Myocyte (in vitro differentiated cells): Measurements from ENCODE around the gene RPRD1B. TPM values are rescaled to one million over a fixed set of nuclear protein-coding genes. Genes with fewer than 3 reads are reported as not detected.
A peak's percentile ranks its signal among the peaks of the same experiment; 100 is the strongest.
"Not testable (repeated sequence)": the region's sequence is repeated elsewhere in the genome, so short reads cannot be mapped to it uniquely, and the experiment has no call there.

Experiments used
- DNase-seq: peaks from one replicate; pipeline ENCODE4 v3.0.0-alpha.2; 2012; ENCODE audit warnings: low read depth
- total RNA-seq: library from RNA; depleted of rRNA; stranded (reverse); fragments of >200 nt; gene quantifications from 2 replicates; pipeline ENCODE4 v1.2.3, GENCODE V29; 2014

The RPRD1B gene
- total RNA-seq, 1 donor from 2014 or later, result 24.3 TPM

DNA sequence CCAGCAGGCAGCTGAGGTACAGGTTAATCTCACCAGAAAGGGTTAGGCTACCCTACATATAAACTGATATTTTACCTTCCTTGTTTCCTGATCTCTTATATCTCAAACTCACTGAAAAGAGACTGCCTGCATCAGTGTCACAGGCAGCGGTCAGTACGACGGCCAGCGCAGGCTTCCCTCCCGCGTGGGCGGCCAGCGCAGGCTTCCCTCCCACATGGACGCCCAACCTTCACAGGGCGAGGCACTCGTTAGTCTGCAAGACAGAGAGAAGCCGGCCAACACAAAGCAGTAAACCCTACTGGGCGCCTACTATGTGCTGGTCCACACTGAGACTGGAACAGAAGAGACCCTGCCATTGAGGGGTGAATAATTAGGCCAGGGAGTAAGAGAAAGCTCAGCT, 33.3 kb upstream of the RPRD1B start:
- DNase-seq, result no peak

DNA sequence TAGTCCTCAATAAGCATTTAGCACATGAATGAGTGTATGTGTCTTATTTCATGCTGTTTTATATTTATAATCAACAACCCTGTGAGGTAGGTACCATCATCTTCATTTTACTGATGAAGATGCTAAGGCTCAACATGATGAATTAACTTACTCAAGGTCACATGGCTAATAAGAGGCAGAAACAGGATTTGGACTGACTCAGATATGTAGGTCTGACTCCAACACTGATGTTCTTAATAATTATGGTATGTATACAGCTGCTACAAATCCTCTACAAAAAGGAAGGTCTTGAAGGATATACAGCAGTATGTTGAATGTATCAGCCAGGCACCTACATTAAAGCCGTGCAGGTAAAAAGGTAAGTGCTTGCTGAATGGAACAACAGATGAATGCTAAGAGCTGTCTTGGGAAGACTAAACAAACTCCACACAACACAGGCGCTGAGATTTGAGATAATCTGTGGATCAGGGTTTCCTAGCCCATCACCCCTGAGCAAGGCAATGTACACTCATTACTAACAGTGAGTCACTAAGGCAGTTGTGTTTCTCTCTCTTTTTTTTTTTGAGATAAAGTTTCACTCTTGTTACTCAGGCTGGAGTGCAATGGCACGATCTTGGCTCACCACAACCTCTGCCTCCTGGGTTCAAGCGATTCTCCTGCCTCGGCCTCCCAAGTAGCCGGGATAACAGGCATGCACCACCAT, 32.2 kb upstream of the RPRD1B start:
- no peak for DNase-seq

DNA sequence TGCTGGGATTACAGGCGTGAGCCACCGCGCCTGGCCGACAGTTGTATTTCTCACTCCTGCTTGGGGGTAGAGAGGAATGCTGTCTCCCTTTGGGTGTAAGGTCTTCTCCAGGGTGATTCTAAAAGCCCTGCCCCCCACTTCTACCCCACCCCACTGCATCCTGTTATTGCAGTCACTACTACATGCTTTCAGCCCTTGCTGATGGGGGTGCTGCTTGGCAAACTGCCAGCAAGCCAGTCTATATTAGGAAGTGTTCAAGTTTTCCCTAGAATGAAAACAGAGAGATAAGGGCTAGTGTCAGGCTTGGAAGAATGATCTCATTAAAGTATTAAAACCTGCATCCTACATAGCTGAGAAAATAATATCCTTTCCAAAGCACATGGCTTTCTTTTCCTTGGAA, 31.6 kb upstream of the RPRD1B start:
- no peak for DNase-seq

DNA sequence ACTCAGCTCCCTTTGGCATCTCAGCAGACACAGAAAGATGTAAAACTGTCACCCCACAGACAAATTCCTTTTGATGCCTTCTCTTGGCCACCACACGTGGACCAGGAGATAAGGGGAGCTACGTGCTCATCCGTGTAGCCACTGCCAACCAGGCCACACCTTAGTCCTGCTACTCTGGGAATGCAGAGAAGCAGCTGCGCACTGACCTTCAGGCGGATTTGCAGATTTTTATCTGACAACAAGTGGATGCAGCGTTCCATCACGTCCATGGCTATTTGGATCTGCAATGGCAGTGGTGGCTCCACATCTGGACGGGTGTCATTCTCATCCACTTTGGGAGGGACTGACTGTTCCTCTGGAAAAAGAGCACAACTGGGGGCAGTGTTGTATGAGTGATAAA, 31.1 kb upstream of the RPRD1B start:
- DNase-seq, result no peak

GRCh38 chr20:38004416-38004815, 29.1 kb upstream of the RPRD1B start:
- DNase-seq, result no peak

DNA sequence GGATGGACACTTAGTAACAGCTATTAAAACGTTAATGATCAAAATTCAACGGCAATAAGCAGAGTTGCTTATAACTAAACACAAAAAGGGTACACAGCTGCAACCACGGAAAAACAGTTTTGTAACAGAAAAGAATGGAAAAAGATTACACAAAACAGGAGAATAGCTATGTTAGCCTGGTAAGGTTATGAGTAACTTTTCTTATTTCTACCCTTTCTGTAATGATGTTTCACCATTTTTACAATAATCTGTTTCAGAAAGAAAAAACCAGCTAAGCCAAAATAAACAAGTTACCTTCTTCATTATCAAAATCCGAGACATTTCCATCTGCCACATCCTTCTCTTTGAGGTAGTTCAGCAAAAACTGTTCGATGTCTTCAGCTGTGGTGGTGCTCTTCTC, 27.6 kb upstream of the RPRD1B start:
- DNase-seq, result no peak

- peak; percentile 48 for DNase-seq
Observed at GRCh38 chr20:38007526-38007925, 26.0 kb upstream of the RPRD1B start.

- no peak for DNase-seq
Observed at GRCh38 chr20:38008233-38008944, 25.2 kb upstream of the RPRD1B start.

DNA sequence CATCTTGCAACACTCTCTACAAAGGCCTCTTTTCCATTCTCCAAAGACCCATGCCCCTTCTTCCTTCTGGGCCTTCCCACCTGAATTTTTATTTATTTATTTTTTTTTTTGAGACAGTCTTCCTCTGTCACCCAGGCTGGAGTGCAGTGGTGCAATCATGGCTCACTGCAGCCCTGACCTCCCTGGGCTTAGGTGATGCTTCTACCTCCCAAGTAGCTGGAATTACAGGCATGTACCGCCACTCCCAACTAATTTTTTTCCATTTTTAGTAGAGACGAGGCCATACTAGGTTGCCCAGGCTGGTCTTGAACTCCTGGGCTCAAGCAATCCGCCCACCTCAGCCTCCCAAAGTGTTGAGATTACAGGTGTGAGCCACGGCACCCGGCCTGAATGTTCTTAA, 24.1 kb upstream of the RPRD1B start:
- DNase-seq, result not testable (repeated sequence)

GRCh38 chr20:38011696-38012095, 21.9 kb upstream of the RPRD1B start:
- DNase-seq, result no peak

GRCh38 chr20:38012332-38012731, 21.2 kb upstream of the RPRD1B start:
- no peak for DNase-seq

- no peak for DNase-seq
Observed at GRCh38 chr20:38013887-38014286, 19.7 kb upstream of the RPRD1B start.

DNA sequence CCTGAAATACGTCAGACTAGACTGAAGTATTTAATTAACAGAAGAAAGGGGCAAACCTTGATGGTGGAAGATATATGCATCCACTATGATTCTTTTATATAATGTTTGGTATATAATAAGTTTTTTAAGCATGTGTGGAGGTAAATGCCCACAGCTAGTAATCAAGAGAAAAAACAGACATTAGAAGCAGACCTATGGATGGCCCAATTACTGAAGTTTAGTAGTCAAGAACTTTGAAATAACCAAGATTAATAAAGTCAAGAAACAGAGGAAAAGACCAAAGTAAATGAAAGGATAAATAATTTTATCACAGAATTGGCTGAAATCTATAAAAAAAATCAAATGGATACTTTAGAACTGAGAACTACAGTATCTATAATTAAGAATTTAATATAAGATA, 15.6 kb upstream of the RPRD1B start:
- DNase-seq, result no peak

DNA sequence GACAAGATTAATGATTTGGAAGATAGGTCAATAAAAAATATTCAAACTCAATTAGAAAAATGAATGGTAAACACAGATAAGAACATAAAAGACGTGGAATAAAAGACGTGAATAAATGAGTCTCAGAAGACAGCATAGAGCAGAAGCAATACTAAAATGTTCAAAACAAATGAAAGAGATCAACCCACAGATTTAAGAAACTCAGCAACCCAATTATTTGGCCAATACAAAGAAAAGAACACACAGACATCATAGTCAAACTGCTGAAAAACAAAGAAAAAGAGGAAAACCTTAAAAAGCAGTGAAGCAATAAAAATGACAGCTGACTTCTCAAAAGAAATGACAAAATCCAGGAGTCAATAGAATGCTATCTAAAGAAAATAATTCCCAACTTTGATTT, 15.2 kb upstream of the RPRD1B start:
- DNase-seq, result no peak

GRCh38 chr20:38021087-38021772, 12.3 kb upstream of the RPRD1B start:
- peak; percentile 68 for DNase-seq

GRCh38 chr20:38023181-38024001, 10.2 kb upstream of the RPRD1B start:
- peak; percentile 82 for DNase-seq

DNA sequence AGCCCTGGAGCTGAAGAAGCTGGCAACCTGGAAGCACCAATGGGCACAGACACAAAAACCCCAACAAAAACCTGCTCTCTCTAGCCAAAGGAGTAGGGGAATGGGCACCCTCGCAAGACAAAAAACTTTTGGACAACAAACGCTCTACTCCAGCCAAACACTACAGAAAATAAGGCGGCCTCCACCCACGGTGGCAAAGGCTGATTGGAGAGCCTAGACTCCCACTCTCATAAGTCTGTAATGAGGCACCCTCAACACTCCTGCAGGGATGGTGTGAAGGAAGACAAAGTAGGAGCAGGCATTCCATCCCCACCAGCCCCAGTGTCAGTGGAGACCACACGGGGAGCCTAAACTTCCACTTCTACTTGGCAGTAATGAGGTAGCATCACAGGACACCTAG, 9.1 kb upstream of the RPRD1B start:
- no peak for DNase-seq

GRCh38 chr20:38029453-38029852, 4.1 kb upstream of the RPRD1B start:
- no peak for DNase-seq

DNA sequence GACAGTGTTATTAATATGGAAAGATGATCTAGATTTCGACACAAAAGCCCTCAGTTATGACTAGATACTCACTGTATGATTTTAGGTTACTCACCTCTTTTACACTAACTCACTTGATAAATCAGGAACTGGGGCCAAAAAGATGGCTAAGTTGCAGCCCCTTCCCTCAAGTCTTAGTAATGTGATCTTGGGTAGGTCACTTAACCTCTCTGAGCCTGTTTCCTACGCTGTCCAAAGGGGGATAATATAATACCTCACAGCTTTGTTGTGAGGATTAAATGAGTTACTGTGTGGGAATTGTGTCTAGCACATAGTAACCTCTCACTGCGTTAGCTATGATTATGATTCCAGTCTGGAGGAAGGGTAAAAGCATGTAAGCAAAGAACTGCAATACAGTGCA, 1.6 kb upstream of the RPRD1B start:
- DNase-seq, result no peak

- DNase-seq, result no peak
Observed at GRCh38 chr20:38032585-38033329, 789 bp upstream of the RPRD1B start.

GRCh38 chr20:38034108-38034649, 633 bp downstream of the RPRD1B start:
- DNase-seq, result no peak
